Body of pancreas (tissue), 4 donors: ENCODE results near the gene NXNL1. TPM values are rescaled to one million over a fixed set of nuclear protein-coding genes. Genes with fewer than 3 reads are reported as not detected.

ENCODE experiments used
- ATAC-seq: fragments of 150-250 bp; one replicate; pipeline ENCODE4 v1.9.1; 2016
- DNase-seq, 4 donors: peaks; one replicate each; pipeline ENCODE4 v3.0.0-alpha.2; 2019
- H3K27ac ChIP-seq, 4 donors: fragments of 200-600 bp; sonication (generic); 1 replicate in 3 of 4; 2 replicates in 1 of 4; pipeline versions ENCODE4 v1.5.1 to v1.6.1; 2016 to 2019; ENCODE audit warnings: mild to moderate bottlenecking in 1 of 4, mixed read lengths in 1 of 4, moderate library complexity in 1 of 4
- H3K27me3 ChIP-seq, 2 donors: fragments of 200-600 bp; sonication (generic); one replicate each; pipeline ENCODE4 v1.6.0; 2016; ENCODE audit warnings: mild to moderate bottlenecking in 1 of 2
- H3K36me3 ChIP-seq, 2 donors: fragments of 200-600 bp; sonication (generic); replicated peaks in 1 of 2; 2 replicates each; pipeline ENCODE4 v1.5.1; 2016; ENCODE audit warnings: low read depth in 2 of 2; ENCODE audit not compliant: insufficient read depth in 1 of 2
- H3K4me1 ChIP-seq: fragments of 200-600 bp; sonication (generic); one replicate; pipeline ENCODE4 v1.6.0; 2016
- H3K4me3 ChIP-seq, 2 donors: fragments of 200-600 bp; sonication (generic); 1 replicate in 1 of 2; 2 replicates in 1 of 2; pipeline ENCODE4 v1.5.1; 2016 to 2019
- H3K9me3 ChIP-seq, 3 donors: fragments of 200-600 bp; sonication (generic); 1 replicate in 2 of 3; 2 replicates in 1 of 3; pipeline ENCODE4 v1.5.1; 2016
- POLR2A ChIP-seq, 3 donors: fragments of 450-650 bp; IDR thresholded peaks; one replicate each; pipeline ENCODE4 v1.6.1; 2016; ENCODE audit warnings: antibody characterized with exemption in 3 of 3, mild to moderate bottlenecking in 2 of 3
- WGBS, 2 donors: methylation state at CpG; one replicate each; pipeline ENCODE4 v1.1.5; 2017; 5-methylcytosine and 5-hydroxymethylcytosine counted together
- intact Hi-C: fragments of 100-400 bp; cut with DNase I; formaldehyde crosslinking; loops from one replicate; pipeline ENCODE4 v1.15.1; 2023
- total RNA-seq, 2 donors: library from RNA; depleted of rRNA; stranded (reverse); fragments of >200 nt; gene quantifications; one replicate each; pipeline ENCODE4 v1.1.0, GENCODE V29; 2016
- TF ChIP-seq, protein P1 (sequence below), 7 experiments: fragments of 450-650 bp in 4 of 7; fragments of 200-600 bp in 3 of 7; sonication (generic) in 3 of 7; IDR thresholded peaks; one replicate each; pipeline ENCODE4 v1.5.1; 2016 to 2019; ENCODE audit warnings: antibody characterized with exemption in 7 of 7

NXNL1 gene
- total RNA-seq, 2 donors from 2014 or later = not detected

DNA sequence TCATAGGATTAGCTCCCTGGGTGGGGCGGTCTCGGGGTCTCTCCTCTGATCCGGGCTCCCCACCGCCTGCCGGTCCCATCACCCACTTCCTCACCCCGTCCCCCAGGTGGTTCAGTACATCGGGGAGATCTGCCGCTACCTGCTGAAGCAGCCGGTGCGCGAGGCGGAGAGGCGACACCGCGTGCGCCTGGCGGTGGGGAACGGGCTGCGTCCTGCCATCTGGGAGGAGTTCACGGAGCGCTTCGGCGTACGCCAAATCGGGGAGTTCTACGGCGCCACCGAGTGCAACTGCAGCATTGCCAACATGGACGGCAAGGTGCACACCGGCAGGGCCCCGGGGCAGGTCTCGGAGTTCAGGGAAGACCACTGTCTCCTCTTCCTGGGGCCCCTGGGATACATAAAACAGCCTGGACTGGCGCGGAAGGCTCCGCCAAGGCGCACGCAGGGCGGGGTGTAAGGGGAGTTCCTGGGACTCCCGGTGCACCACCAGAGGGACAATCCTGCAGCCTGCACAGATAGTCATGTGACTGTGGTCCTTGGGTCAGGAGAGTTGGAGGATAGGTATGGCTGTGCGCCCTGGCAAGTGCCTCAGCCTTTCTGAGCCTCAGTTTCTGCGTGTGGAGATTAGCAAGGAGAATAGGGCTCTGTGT, 36.5 kb upstream of the NXNL1 start:
- H3K4me3 ChIP-seq = no peak overlapping the region
- 78 to 81% methylated on average over 6 to 40 of the region's 41 CpGs for WGBS, 2 donors

DNA sequence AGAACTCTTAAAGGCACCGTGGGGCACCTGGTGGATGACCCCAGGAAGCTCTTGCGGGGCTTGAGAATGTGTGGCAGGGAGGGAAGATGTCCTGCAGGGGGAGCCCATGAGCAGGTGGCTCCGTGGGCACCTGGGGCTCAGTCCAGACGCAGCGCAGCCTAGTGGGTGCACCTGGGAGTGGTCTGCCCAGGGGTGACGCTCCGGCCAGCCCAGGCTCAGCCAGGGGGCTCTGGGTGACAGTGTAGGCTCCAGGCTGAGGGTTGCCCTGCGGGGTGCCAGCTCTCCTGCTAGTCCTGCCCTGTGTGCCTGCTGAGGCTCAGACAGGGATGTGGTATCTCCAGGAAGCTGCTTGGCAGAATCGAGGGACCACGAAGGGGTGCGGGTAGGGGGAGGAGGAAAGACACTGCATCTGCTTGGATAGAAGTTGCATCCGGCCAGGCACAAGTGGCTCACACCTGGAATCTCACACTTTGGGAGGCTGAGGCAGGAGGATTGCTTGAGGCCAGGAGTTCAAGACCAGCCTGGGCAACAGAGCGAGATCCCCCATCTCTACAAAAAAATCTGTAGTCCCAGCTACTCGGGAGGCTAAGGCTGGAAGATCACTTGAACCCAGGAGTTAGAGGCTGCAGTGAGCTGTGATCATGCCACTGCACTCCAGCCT, 35.7 kb upstream of the NXNL1 start:
- peak; percentile 66 to 76 (median 71) for DNase-seq

More for the DNA sequence above, 36.5 kb upstream of the NXNL1 start:
- intact Hi-C loops = no loop called here
- H3K9me3 ChIP-seq = no peaks in the 10 kb centered on the region
- H3K4me1 ChIP-seq = peaks cover 6% of the 10 kb centered on the region
- no peak for DNase-seq
- ATAC-seq = no peak
- no peak for TF ChIP-seq POLR2A (IDR thresholded peaks at IDR 0.05)
- TF ChIP-seq, protein P1, sequence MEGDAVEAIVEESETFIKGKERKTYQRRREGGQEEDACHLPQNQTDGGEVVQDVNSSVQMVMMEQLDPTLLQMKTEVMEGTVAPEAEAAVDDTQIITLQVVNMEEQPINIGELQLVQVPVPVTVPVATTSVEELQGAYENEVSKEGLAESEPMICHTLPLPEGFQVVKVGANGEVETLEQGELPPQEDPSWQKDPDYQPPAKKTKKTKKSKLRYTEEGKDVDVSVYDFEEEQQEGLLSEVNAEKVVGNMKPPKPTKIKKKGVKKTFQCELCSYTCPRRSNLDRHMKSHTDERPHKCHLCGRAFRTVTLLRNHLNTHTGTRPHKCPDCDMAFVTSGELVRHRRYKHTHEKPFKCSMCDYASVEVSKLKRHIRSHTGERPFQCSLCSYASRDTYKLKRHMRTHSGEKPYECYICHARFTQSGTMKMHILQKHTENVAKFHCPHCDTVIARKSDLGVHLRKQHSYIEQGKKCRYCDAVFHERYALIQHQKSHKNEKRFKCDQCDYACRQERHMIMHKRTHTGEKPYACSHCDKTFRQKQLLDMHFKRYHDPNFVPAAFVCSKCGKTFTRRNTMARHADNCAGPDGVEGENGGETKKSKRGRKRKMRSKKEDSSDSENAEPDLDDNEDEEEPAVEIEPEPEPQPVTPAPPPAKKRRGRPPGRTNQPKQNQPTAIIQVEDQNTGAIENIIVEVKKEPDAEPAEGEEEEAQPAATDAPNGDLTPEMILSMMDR (IDR thresholded peaks at IDR 0.05) = no peak
- no peaks in the 10 kb centered on the region for H3K36me3 ChIP-seq
- H3K27ac ChIP-seq = no peak overlapping the region
- no peaks in the 10 kb centered on the region for H3K27me3 ChIP-seq

DNA sequence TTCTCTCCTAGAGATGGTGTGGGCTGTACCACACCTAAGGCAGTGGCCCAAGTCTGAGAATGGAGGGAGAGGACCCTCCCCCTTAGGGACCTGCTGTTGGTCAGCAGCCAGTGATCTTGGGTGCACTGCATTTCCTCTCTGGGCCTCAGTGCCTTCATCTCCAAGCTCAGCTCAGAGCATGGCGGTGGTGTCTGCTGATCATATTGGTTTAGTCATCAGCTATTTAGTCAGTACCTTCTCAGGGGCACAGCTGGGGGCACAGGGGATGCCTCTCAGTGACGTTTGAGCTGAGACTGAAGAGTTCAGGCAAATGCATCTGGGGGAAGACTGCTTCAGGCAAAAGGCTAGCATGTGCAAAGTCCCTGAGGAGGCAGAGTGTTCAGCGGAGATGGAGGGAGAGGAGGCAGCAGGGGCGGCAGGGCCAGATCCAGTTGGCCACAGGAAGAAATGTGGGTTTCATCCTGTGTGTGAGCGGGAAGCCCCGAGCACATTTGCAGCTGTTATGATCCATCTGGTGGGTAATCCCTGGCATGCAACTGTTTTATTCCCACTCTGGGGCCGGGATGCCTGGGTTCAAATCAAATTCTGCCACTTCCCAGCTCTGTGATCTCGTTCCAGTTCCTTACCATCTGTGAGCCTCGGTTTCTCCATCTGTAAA, 35.0 kb upstream of the NXNL1 start:
- intact Hi-C loops = no loop called here
- no peaks in the 10 kb centered on the region for H3K9me3 ChIP-seq
- ATAC-seq (no peak), DNase-seq (no peak)
- H3K4me3 ChIP-seq = no peak overlapping the region
- 62 to 69% methylated on average over 8 of the region's 9 CpGs for WGBS, 2 donors
- H3K36me3 ChIP-seq = no peaks in the 10 kb centered on the region
- no peaks in the 10 kb centered on the region for H3K27me3 ChIP-seq
- H3K27ac ChIP-seq = no peak overlapping the region
- TF ChIP-seq, protein P1 (IDR thresholded peaks at IDR 0.05) = no peak
- no peak for TF ChIP-seq POLR2A (IDR thresholded peaks at IDR 0.05)
- H3K4me1 ChIP-seq = peaks cover 6% of the 10 kb centered on the region

More for the DNA sequence above, 35.7 kb upstream of the NXNL1 start:
- no peak overlapping the region for H3K27ac ChIP-seq
- H3K4me1 ChIP-seq = peaks cover 6% of the 10 kb centered on the region
- ATAC-seq = peak; percentile 87
- intact Hi-C loops = no loop called here
- no peak overlapping the region for H3K4me3 ChIP-seq
- no peaks in the 10 kb centered on the region for H3K9me3 ChIP-seq
- H3K27me3 ChIP-seq = no peaks in the 10 kb centered on the region
- TF ChIP-seq, protein P1 (IDR thresholded peaks at IDR 0.05) = peak; percentile 68 to 92 (median 84)
- no peak for TF ChIP-seq POLR2A (IDR thresholded peaks at IDR 0.05)
- WGBS, 2 donors = 22 to 53% methylated on average over 6 to 14 of the region's 14 CpGs
- no peaks in the 10 kb centered on the region for H3K36me3 ChIP-seq

DNA sequence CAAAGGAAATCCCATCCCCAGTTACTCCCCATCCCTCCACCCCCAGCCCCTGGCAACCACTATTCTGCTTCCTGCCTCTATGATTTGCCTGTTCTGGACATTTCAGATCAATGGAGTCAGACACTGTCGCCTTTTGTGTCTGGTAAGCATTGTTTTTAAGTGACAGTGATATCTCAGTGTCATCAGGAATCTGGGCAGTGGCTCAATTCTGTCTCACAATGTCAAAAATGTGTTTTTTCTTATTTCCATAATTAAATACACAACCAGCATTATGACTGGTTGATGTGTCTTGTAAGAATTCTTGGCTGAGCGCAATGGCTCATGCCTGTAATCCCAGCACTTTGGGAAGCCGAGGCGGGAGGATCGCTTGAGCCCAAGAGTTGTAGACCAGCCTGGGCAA, 30.6 kb upstream of the NXNL1 start:
- Histone ChIP-seq H3K27me3 (no peaks in the 10 kb centered on the region), H3K36me3 (no peaks in the 10 kb centered on the region), H3K9me3 (no peaks in the 10 kb centered on the region), H3K4me1 (peaks cover 23% of the 10 kb centered on the region), H3K4me3 (no peak overlapping the region), H3K27ac (no peak overlapping the region)
- intact Hi-C loops = no loop called here
- 87 to 93% methylated on average over 5 of the region's 5 CpGs for WGBS, 2 donors
- TF ChIP-seq POLR2A (IDR thresholded peaks at IDR 0.05) = no peak
- no peak for DNase-seq
- ATAC-seq = no peak

DNA sequence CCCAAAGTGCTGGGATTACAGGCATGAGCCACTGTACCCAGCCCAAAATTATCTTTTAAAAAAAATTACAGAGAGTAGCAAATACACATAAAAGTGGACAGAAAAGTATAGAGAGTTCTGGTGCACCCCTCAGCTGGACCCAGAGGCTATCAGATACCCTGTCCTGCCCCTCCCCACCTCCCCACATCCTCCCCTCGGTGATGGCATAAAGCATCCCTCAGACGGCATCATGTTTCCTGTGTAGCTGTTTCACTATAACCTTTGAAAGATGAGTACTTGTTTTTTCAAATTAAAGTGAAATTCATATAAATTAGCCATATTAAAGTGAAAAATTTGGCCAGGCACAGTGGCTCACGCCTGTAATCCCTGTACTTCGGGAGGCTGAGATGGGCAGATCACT, 29.7 kb upstream of the NXNL1 start:
- Histone ChIP-seq H3K27ac (no peak overlapping the region), H3K36me3 (no peaks in the 10 kb centered on the region), H3K4me3 (no peak overlapping the region), H3K4me1 (peaks cover 20% of the 10 kb centered on the region), H3K27me3 (no peaks in the 10 kb centered on the region), H3K9me3 (no peaks in the 10 kb centered on the region)
- intact Hi-C loops = no loop called here
- no peak for DNase-seq
- no peak for ATAC-seq
- WGBS, 2 donors = 59 to 67% methylated on average over 4 of the region's 4 CpGs
- TF ChIP-seq, protein P1 (IDR thresholded peaks at IDR 0.05) = no peak
- TF ChIP-seq POLR2A (IDR thresholded peaks at IDR 0.05) = no peak
